Measurements from ENCODE around the gene AIRE. TPM values are rescaled to one million over a fixed set of nuclear protein-coding genes. Genes with fewer than 3 reads are reported as not detected.
"Not testable (repeated sequence)": the region's sequence is repeated elsewhere in the genome, so short reads cannot be mapped to it uniquely, and the experiment has no call there.

AIRE gene
- total RNA-seq (0.45 TPM in 1 of 2 replicates, not detected in the other), polyA plus RNA-seq (not detected in 2 replicates)

GRCh38 chr21:44285138-44285992 is at the start of gene AIRE:
TSS of gene AIRE (plus strand) at chr21:44285876. CDS start at chr21:44286007, 131 bp downstream.
- Histone ChIP-seq H3K9me3 (ENCODE audit: low read depth) (no peaks in the 10 kb centered on the region), H3K27me3 (peaks cover 27% of the 10 kb centered on the region), H3K4me1 (ENCODE audit: low read depth) (no peaks in the 10 kb centered on the region), H3K27ac (no peak within 1 kb of the TSS), H3K36me3 (no peaks in the 10 kb centered on the region), H3K4me3 (no peak within 1 kb of the TSS)
- no peak for TF ChIP-seq CTCF (IDR thresholded peaks at IDR 0.05; ENCODE audit: low read depth, low read length)
- DNase-seq (ENCODE audit: low read depth in 1 of 2, low spot score in 1 of 2), result no peak

GRCh38 chr21:44240353-44240752 is 45.3 kb upstream of the AIRE start:
- H3K27ac ChIP-seq; H3K27me3 ChIP-seq; H3K36me3 ChIP-seq; H3K9me3 ChIP-seq (ENCODE audit: low read depth); H3K4me3 ChIP-seq; DNase-seq (ENCODE audit: low read depth in 1 of 2, low spot score in 1 of 2); H3K4me1 ChIP-seq (ENCODE audit: low read depth): not testable (repeated sequence)

- H3K36me3 ChIP-seq; H3K27me3 ChIP-seq; H3K9me3 ChIP-seq (ENCODE audit: low read depth); H3K4me1 ChIP-seq (ENCODE audit: low read depth); DNase-seq (ENCODE audit: low read depth in 1 of 2, low spot score in 1 of 2); H3K27ac ChIP-seq; H3K4me3 ChIP-seq: not testable (repeated sequence)
These were observed 44.8 kb upstream of the AIRE start, which contains the start of gene ICOSLG for GRCh38 chr21:44240842-44241241. TSS of gene ICOSLG (minus strand) at chr21:44240943. CDS start at chr21:44240817, 126 bp downstream.

GRCh38 chr21:44241281-44241680 is 44.4 kb upstream of the AIRE start:
- not testable (repeated sequence) for H3K4me3 ChIP-seq; DNase-seq (ENCODE audit: low read depth in 1 of 2, low spot score in 1 of 2); H3K4me1 ChIP-seq (ENCODE audit: low read depth); H3K9me3 ChIP-seq (ENCODE audit: low read depth); H3K27me3 ChIP-seq; H3K36me3 ChIP-seq; H3K27ac ChIP-seq

- H3K4me1 ChIP-seq (ENCODE audit: low read depth); H3K36me3 ChIP-seq; H3K4me3 ChIP-seq; H3K27ac ChIP-seq; H3K9me3 ChIP-seq (ENCODE audit: low read depth); H3K27me3 ChIP-seq; DNase-seq (ENCODE audit: low read depth in 1 of 2, low spot score in 1 of 2): not testable (repeated sequence)
These were observed 41.7 kb upstream of the AIRE start for GRCh38 chr21:44243980-44244379.

- not testable (repeated sequence) for H3K27me3 ChIP-seq; H3K4me3 ChIP-seq; H3K4me1 ChIP-seq (ENCODE audit: low read depth); DNase-seq (ENCODE audit: low read depth in 1 of 2, low spot score in 1 of 2); H3K36me3 ChIP-seq; H3K9me3 ChIP-seq (ENCODE audit: low read depth); H3K27ac ChIP-seq
These were observed 37.8 kb upstream of the AIRE start for GRCh38 chr21:44247904-44248303.

- not testable (repeated sequence) for H3K4me1 ChIP-seq (ENCODE audit: low read depth); H3K27ac ChIP-seq
These were observed 36.3 kb upstream of the AIRE start for GRCh38 chr21:44249204-44250037.

GRCh38 chr21:44253832-44254710 is 31.6 kb upstream of the AIRE start:
- no peak for DNase-seq (ENCODE audit: low read depth in 1 of 2, low spot score in 1 of 2)
- Histone ChIP-seq H3K4me3 (no peak overlapping the region), H3K4me1 (ENCODE audit: low read depth) (no peaks in the 10 kb centered on the region), H3K27ac (no peak overlapping the region), H3K36me3 (no peaks in the 10 kb centered on the region), H3K9me3 (ENCODE audit: low read depth) (no peaks in the 10 kb centered on the region), H3K27me3 (no peaks in the 10 kb centered on the region)
- no peak for TF ChIP-seq CTCF (IDR thresholded peaks at IDR 0.05; ENCODE audit: low read depth, low read length)

More at GRCh38 chr21:44249204-44250037, 36.3 kb upstream of the AIRE start:
- H3K36me3 ChIP-seq; H3K9me3 ChIP-seq (ENCODE audit: low read depth); DNase-seq (ENCODE audit: low read depth in 1 of 2, low spot score in 1 of 2); H3K27me3 ChIP-seq; H3K4me3 ChIP-seq: not testable (repeated sequence)

All from cardiac muscle cell (in vitro differentiated cells and primary cell).